NCI-H128 (cell line): ENCODE measurements around the gene MND1.
"Not testable (repeated sequence)": the region's sequence is repeated elsewhere in the genome, so short reads cannot be mapped to it uniquely, and the experiment has no call there.

ENCODE experiments used
- DNase-seq: peaks from one replicate; lab custom pipeline; 2025; ENCODE audit not compliant: unreplicated experiment; lab: John Stamatoyannopoulos, UW

Gene MND1

GRCh38 chr4:153438916-153439756 lies 94.6 kb downstream of the MND1 start:
- no peak for DNase-seq

DNA sequence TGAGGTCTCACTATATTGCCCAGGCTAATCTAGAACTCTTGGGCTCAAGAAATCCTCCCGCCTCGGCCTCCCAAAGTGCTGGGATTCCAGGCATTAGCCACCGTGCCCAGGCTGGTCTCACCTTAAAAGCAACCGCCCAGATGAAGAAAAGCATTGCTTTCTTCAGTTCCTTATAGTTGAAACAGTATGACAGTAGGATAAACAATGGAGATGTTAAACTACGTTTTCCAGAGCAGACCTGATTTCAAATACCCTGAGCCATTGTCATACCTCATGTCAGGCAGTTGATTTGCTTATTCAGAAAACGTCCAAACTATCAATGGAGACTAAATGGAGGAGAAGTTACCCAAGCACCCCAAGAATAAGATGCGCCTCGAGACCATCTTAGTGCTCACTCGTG lies 95.3 kb downstream of the MND1 start:
- no peak for DNase-seq

- no peak for DNase-seq
Observed at GRCh38 chr4:153440475-153440874, 96.0 kb downstream of the MND1 start.

GRCh38 chr4:153447175-153447905 lies 102.9 kb downstream of the MND1 start:
- DNase-seq: no peak

- DNase-seq: peak; percentile 12
Observed at GRCh38 chr4:153448003-153448731, 103.7 kb downstream of the MND1 start.

DNA sequence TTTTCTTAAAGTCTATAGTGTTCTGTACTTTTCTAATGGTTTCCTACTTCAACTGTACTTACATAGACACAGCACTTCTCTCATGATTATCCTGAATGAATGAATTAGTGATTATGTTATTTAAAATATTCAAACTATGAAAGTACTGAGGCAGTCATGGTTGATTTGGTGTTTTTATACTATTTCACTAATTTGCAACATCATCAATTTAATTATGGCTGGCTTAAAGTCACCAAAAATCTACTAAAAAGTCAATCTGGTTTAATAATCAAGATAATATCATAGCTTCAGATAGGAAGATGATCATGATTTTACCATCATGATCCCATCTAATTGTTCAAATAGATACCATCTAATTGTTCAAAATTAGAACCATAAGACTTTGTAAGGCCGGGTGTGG lies 104.8 kb downstream of the MND1 start:
- DNase-seq: no peak

GRCh38 chr4:153450544-153450917 lies 106.0 kb downstream of the MND1 start:
- no peak for DNase-seq

DNA sequence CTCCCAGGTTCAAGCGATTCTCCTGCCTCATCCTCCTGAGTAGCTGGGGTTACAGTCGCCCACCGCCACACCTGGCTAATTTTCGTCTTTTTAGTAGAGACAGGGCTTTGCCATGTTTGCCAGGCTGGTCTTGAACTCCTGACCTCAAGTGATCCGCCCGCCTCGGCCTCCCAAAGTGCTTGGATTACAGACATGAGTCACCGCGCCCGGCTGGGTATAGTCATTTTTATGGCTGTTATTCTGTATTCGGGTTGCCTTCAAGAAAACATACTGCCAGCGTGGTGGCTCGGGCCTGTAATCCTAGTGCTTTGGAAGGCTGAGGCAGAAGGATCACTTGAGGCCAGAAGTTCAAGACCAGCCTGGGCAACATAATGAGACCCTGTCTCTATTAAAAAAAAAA lies 106.7 kb downstream of the MND1 start:
- not testable (repeated sequence) for DNase-seq

GRCh38 chr4:153451911-153452657 lies 107.6 kb downstream of the MND1 start:
- no peak for DNase-seq

DNA sequence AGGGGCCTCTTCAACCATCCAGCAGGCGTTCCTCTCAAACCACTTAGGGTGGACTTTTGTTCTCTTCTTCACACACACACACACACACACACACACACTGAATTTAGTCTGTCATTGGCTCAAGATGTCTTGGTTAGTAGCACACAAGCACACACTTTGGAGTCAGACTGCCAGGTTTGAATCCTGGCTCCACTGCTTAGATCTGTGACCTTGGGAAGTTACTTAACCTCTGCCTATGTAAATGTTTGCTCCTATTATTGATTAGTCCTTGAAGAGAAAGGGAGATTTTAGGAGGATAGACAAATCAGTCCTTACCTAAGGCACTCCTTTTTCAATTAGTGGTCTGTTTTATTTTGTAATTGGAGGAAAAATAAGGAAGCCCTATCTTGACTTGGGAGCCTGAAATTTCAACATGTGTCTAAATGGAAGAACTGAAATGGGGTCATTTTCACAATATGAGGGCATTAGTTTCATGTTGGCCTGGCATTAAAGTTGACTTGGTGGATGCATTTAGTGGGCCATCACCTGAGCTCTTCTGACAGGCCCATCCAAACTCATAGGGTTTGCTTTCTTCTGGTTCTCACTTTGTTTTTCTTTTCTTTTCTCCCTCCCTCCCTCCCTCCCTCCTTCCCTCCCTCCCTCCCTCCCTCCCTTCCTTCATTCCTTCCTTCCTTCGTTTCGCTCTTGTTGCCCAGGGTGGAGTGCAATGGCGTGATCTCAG lies 108.3 kb downstream of the MND1 start:
- DNase-seq: no peak

DNA sequence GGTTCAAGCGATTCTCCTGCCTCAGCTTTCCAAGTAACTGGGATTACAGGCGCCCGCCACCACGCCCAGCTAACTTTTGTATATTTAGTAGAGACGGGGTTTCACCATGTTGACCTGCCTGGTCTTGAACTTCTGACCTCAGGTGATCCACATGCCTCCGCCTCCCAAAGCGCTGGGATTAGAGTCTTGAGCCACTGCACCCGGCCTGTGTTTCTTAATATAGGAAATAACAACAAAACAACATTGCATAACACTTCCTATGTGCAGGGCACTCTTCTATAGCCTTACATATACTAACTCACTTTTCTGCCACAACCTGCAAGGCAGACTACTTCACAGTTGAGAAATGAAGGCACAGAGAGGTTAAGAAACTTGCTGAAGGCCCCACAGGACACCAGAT lies 108.9 kb downstream of the MND1 start:
- DNase-seq: no peak

DNA sequence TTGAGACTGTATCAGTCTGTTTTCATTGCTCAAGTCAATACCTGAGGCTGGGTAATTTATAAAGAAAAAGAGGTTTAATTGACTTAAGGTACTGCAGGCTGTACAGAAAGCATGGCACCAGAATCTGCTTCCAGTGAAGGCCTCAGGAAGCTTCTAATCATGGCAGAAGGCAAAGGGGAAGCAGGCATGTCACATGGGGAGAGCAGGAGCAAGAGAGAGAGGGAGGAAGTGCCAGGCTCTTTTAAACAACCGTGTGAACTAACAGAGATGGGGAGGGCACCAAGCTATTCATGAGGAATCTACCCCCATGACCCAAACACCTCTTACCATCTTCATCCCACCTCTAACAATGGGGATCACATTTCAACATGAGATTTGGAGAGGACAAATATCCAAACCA lies 114.5 kb downstream of the MND1 start:
- no peak for DNase-seq

GRCh38 chr4:153461549-153461948 lies 117.1 kb downstream of the MND1 start:
- DNase-seq: not testable (repeated sequence)

- DNase-seq: no peak
Observed at GRCh38 chr4:153464068-153464467, 119.6 kb downstream of the MND1 start.
